Endothelial cell (in vitro differentiated cells): ENCODE results near the gene ADTRP. TPM values are rescaled to one million over a fixed set of nuclear protein-coding genes. Genes with fewer than 3 reads are reported as not detected.

ENCODE experiments used
- DNase-seq: peaks from one replicate; pipeline ENCODE4 v3.0.0; 2021; ENCODE audit warnings: low spot score
- H3K27ac Mint-ChIP-seq: one replicate; pipeline ENCODE4 v1.8.0; 2021; ENCODE audit warnings: mixed read lengths, inconsistent platforms; ENCODE audit not compliant: unreplicated experiment
- H3K27me3 Mint-ChIP-seq: one replicate; pipeline ENCODE4 v1.8.0; 2021; ENCODE audit warnings: mild to moderate bottlenecking, moderate library complexity, mixed read lengths, inconsistent platforms; ENCODE audit not compliant: unreplicated experiment
- H3K36me3 Mint-ChIP-seq: one replicate; pipeline ENCODE4 v1.8.0; 2021; ENCODE audit warnings: mild to moderate bottlenecking, low read depth, mixed read lengths, inconsistent platforms; ENCODE audit not compliant: unreplicated experiment
- H3K4me1 Mint-ChIP-seq: one replicate; pipeline ENCODE4 v1.8.0; 2021; ENCODE audit warnings: mild to moderate bottlenecking, mixed read lengths, inconsistent platforms; ENCODE audit not compliant: unreplicated experiment
- H3K4me3 Mint-ChIP-seq: one replicate; pipeline ENCODE4 v1.8.0; 2021; ENCODE audit warnings: mild to moderate bottlenecking, mixed read lengths, inconsistent platforms; ENCODE audit not compliant: unreplicated experiment
- H3K9me3 Mint-ChIP-seq: one replicate; pipeline ENCODE4 v1.8.0; 2021; ENCODE audit warnings: mixed read lengths, inconsistent platforms; ENCODE audit not compliant: unreplicated experiment
- CTCF ChIP-seq: fragments of 200-600 bp; sonication (generic); IDR thresholded peaks from one replicate; pipeline ENCODE4 v1.5.0; 2021; ENCODE audit warnings: antibody characterized with exemption; ENCODE audit not compliant: unreplicated experiment
- long read RNA-seq: library from polyadenylated mRNA; unstranded; transcript quantifications from one replicate; pipeline ENCODE4 v2.0.0, GENCODE V29; 2020; ENCODE audit not compliant: unreplicated experiment
- total RNA-seq: library from RNA; stranded (reverse); fragmentation: NEBNext Ultra II Directional; extraction: Animal tissue kit (Norgen Biotek cat#: 25700); gene quantifications from one replicate; pipeline ENCODE4 v1.2.1, GENCODE V29; 2021; ENCODE audit not compliant: unreplicated experiment

ADTRP gene
- total RNA-seq = not detected
- long read RNA-seq = 0 reads

GRCh38 chr6:11778648-11779328, at the start of gene ADTRP:
Gene ADTRP (minus strand): TSS chr6:11778803. CDS start chr6:11778759, 44 bp downstream.
- Mint-ChIP-seq H3K27me3 (no peaks in the 10 kb centered on the region), H3K36me3 (no peaks in the 10 kb centered on the region), H3K27ac (no peak within 1 kb of the TSS), H3K9me3 (no peaks in the 10 kb centered on the region), H3K4me3 (no peak within 1 kb of the TSS), H3K4me1 (no peaks in the 10 kb centered on the region)
- no peak for TF ChIP-seq CTCF
- no peak for DNase-seq

- no peak for TF ChIP-seq CTCF
- no peak for DNase-seq
- no peaks in the 10 kb centered on the region for H3K36me3 Mint-ChIP-seq
- no peak overlapping the region for H3K27ac Mint-ChIP-seq
- H3K4me1 Mint-ChIP-seq = no peaks in the 10 kb centered on the region
- H3K27me3 Mint-ChIP-seq = no peaks in the 10 kb centered on the region
- H3K4me3 Mint-ChIP-seq = no peak overlapping the region
- H3K9me3 Mint-ChIP-seq = no peaks in the 10 kb centered on the region
These were observed 48.2 kb upstream of the ADTRP start for GRCh38 chr6:11826779-11827178.

GRCh38 chr6:11824986-11825385, 46.4 kb upstream of the ADTRP start:
- TF ChIP-seq CTCF = no peak
- DNase-seq = no peak
- Mint-ChIP-seq H3K4me3 (no peak overlapping the region), H3K4me1 (no peaks in the 10 kb centered on the region), H3K27ac (no peak overlapping the region), H3K36me3 (no peaks in the 10 kb centered on the region), H3K27me3 (no peaks in the 10 kb centered on the region), H3K9me3 (no peaks in the 10 kb centered on the region)

GRCh38 chr6:11822346-11822745, 43.7 kb upstream of the ADTRP start:
- no peak for TF ChIP-seq CTCF
- Mint-ChIP-seq H3K4me1 (no peaks in the 10 kb centered on the region), H3K4me3 (no peak overlapping the region), H3K27me3 (no peaks in the 10 kb centered on the region), H3K9me3 (no peaks in the 10 kb centered on the region), H3K36me3 (no peaks in the 10 kb centered on the region), H3K27ac (no peak overlapping the region)
- no peak for DNase-seq

GRCh38 chr6:11821781-11822180, 43.2 kb upstream of the ADTRP start:
- Mint-ChIP-seq H3K4me1 (no peaks in the 10 kb centered on the region), H3K4me3 (no peak overlapping the region), H3K27ac (no peak overlapping the region), H3K27me3 (no peaks in the 10 kb centered on the region), H3K36me3 (no peaks in the 10 kb centered on the region), H3K9me3 (no peaks in the 10 kb centered on the region)
- no peak for TF ChIP-seq CTCF
- no peak for DNase-seq
